ENCODE results near the gene ANKRD65.

GRCh38 chr1:1461721-1462317 is 40.7 kb upstream of the ANKRD65 start:
- TF ChIP-seq CTCF (conservative IDR thresholded peaks at IDR 0.05) (no peak), EZH2 (IDR thresholded peaks at IDR 0.05; ENCODE audit: low read depth) (no peak)

All from PC-9 (cell line).